Smooth muscle cell (in vitro differentiated cells): ENCODE results near the gene AMIGO3. TPM values are rescaled to one million over a fixed set of nuclear protein-coding genes. Genes with fewer than 3 reads are reported as not detected.
A peak's percentile ranks its signal among the peaks of the same experiment; 100 is the strongest.

Experiments
- DNase-seq: peaks from one replicate; lab custom pipeline; 2025; ENCODE audit not compliant: unreplicated experiment; lab: John Stamatoyannopoulos, UW
- H2AFZ ChIP-seq: fragments of 200-600 bp; sonication (generic); 2 replicates; pipeline ENCODE4 v1.6.0; 2016; ENCODE audit warnings: antibody characterized with exemption, low read depth, mild to moderate bottlenecking
- H3F3A ChIP-seq: fragments of 200-600 bp; sonication (generic); 2 replicates; pipeline ENCODE4 v1.6.0; 2017; ENCODE audit warnings: antibody characterized with exemption, low read depth
- H3K27ac ChIP-seq: fragments of 200-600 bp; sonication (generic); 2 replicates; pipeline ENCODE4 v1.5.1; 2016; ENCODE audit warnings: low read depth, mild to moderate bottlenecking
- H3K27me3 ChIP-seq: fragments of 200-600 bp; sonication (generic); 2 replicates; pipeline ENCODE4 v1.6.1; 2016; ENCODE audit warnings: low read depth, mild to moderate bottlenecking
- H3K36me3 ChIP-seq: fragments of 200-600 bp; sonication (generic); 2 replicates; pipeline ENCODE4 v1.5.1; 2016; ENCODE audit warnings: low read depth
- H3K4me1 ChIP-seq: fragments of 200-600 bp; sonication (generic); 2 replicates; pipeline ENCODE4 v1.5.1; 2016; ENCODE audit warnings: low read depth
- H3K4me2 ChIP-seq: fragments of 200-600 bp; sonication (generic); 2 replicates; pipeline ENCODE4 v1.6.0; 2016; ENCODE audit warnings: mild to moderate bottlenecking
- H3K4me3 ChIP-seq: fragments of 200-600 bp; sonication (generic); 2 replicates; pipeline ENCODE4 v1.5.1; 2016; ENCODE audit warnings: mild to moderate bottlenecking
- H3K79me2 ChIP-seq: fragments of 200-600 bp; sonication (generic); 2 replicates; pipeline ENCODE4 v1.6.0; 2016; ENCODE audit warnings: low read depth, mild to moderate bottlenecking
- H3K9ac ChIP-seq: fragments of 200-600 bp; sonication (generic); 2 replicates; pipeline ENCODE4 v1.6.0; 2016; ENCODE audit warnings: low read depth
- H3K9me3 ChIP-seq: fragments of 200-600 bp; sonication (generic); replicated peaks from 2 replicates; pipeline ENCODE4 v1.5.1; 2016; ENCODE audit warnings: low read depth
- H4K20me1 ChIP-seq: fragments of 200-600 bp; sonication (generic); 2 replicates; pipeline ENCODE4 v1.6.0; 2016; ENCODE audit warnings: low read depth
- WGBS: methylation state at CpG from one replicate; pipeline ENCODE4 v1.1.7; 2016; ENCODE audit warnings: low lambda C conversion rate; 5-methylcytosine and 5-hydroxymethylcytosine counted together
- polyA plus RNA-seq: library from polyadenylated mRNA; unstranded; fragments of >200 nt; fragmentation: Nextera tagmentation; extraction: Ambion mirVana; gene quantifications from 2 replicates; pipeline ENCODE4 v1.2.1, GENCODE V29; 2016
- total RNA-seq: library from RNA; depleted of rRNA; stranded (reverse); fragments of >200 nt; gene quantifications from 2 replicates; pipeline ENCODE4 v1.2.3, GENCODE V29; 2014
- TF ChIP-seq, protein P1 (sequence below): fragments of 200-600 bp; sonication (generic); IDR thresholded peaks from 2 replicates; pipeline ENCODE4 v1.5.1; 2017; ENCODE audit warnings: borderline replicate concordance, mild to moderate bottlenecking, antibody characterized with exemption; ENCODE audit not compliant: insufficient read depth, poor library complexity, severe bottlenecking

Gene AMIGO3, protein sequence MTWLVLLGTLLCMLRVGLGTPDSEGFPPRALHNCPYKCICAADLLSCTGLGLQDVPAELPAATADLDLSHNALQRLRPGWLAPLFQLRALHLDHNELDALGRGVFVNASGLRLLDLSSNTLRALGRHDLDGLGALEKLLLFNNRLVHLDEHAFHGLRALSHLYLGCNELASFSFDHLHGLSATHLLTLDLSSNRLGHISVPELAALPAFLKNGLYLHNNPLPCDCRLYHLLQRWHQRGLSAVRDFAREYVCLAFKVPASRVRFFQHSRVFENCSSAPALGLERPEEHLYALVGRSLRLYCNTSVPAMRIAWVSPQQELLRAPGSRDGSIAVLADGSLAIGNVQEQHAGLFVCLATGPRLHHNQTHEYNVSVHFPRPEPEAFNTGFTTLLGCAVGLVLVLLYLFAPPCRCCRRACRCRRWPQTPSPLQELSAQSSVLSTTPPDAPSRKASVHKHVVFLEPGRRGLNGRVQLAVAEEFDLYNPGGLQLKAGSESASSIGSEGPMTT
- total RNA-seq: 2.8 and 2.9 TPM in 2 replicates
- 2.2 and 2.4 TPM in 2 replicates for polyA plus RNA-seq

DNA sequence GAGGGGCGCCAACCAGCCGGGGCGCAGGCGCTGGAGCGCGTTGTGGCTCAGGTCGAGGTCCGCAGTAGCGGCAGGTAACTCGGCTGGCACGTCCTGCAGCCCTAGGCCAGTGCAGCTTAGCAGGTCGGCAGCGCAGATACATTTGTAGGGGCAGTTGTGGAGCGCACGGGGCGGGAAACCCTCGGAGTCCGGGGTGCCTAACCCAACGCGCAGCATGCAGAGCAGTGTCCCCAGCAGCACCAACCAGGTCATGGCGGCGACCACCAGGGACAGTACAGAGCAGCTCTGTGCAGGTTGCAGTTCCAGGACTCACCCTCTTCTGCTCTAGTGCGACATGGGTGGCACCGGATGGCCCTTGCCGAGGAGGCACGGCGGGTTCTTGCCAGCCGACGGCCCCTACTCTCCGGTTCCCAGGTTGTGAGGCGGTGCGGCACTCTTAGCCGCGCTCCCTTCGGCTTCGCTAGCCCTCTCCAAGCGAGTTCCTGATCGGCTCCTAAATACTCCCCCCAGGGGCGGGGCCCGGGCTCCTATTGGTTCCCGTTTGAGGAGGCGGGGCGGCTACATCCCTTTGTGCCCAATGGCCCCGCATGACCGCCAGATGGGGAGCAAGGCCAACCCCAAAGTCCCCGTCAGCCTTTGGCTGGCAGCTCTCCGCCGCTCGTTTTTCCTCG is at the start of gene AMIGO3:
TSS of gene AMIGO3 (minus strand) at position 471 of the 671 bp plus-strand sequence. CDS start at position 252, 219 bp downstream.
- TF ChIP-seq, protein P1, sequence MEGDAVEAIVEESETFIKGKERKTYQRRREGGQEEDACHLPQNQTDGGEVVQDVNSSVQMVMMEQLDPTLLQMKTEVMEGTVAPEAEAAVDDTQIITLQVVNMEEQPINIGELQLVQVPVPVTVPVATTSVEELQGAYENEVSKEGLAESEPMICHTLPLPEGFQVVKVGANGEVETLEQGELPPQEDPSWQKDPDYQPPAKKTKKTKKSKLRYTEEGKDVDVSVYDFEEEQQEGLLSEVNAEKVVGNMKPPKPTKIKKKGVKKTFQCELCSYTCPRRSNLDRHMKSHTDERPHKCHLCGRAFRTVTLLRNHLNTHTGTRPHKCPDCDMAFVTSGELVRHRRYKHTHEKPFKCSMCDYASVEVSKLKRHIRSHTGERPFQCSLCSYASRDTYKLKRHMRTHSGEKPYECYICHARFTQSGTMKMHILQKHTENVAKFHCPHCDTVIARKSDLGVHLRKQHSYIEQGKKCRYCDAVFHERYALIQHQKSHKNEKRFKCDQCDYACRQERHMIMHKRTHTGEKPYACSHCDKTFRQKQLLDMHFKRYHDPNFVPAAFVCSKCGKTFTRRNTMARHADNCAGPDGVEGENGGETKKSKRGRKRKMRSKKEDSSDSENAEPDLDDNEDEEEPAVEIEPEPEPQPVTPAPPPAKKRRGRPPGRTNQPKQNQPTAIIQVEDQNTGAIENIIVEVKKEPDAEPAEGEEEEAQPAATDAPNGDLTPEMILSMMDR: peak; percentile 35
- H3F3A ChIP-seq: peaks cover 6% of the 10 kb centered on the region
- H4K20me1 ChIP-seq: peaks cover 16% of the 10 kb centered on the region
- H3K79me2 ChIP-seq: peaks cover 13% of the 10 kb centered on the region
- peaks cover 12% of the 10 kb centered on the region for H3K4me1 ChIP-seq
- H3K27ac ChIP-seq: peak within 1 kb of the TSS; percentile 21
- H3K9me3 ChIP-seq: no peaks in the 10 kb centered on the region
- no peak within 1 kb of the TSS for H3K9ac ChIP-seq
- WGBS: 2% methylated on average over 49 of the region's 50 CpGs
- no peaks in the 10 kb centered on the region for H3K27me3 ChIP-seq
- H3K36me3 ChIP-seq: no peaks in the 10 kb centered on the region
- H2AFZ ChIP-seq: no peak within 1 kb of the TSS
- peak within 1 kb of the TSS; percentile 94 for H3K4me2 ChIP-seq
- H3K4me3 ChIP-seq: peak within 1 kb of the TSS; percentile 64
- peak; percentile 76 for DNase-seq

DNA sequence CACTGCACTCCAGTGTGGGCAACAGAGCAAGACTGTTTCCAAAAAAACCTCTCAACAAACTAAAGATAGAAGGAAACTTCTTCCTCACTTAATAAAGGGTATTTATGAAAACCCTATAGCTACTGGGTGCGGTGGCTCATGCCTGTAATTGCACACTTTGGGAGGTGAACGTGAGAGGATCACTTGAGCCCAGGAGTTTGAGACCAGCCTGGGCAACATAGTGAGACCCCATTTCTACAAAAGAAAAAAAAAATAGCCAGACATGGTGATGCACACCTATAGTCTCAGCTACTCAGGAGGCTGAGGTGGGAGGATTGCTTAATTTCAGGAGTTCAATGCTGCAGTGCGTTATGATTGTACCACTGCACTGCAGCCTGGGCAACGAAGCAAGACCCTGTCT is 44.5 kb upstream of the AMIGO3 start:
- WGBS: 95% methylated on average over 4 of the region's 4 CpGs
- no peak for DNase-seq
- no peak overlapping the region for H3K4me3 ChIP-seq

DNA sequence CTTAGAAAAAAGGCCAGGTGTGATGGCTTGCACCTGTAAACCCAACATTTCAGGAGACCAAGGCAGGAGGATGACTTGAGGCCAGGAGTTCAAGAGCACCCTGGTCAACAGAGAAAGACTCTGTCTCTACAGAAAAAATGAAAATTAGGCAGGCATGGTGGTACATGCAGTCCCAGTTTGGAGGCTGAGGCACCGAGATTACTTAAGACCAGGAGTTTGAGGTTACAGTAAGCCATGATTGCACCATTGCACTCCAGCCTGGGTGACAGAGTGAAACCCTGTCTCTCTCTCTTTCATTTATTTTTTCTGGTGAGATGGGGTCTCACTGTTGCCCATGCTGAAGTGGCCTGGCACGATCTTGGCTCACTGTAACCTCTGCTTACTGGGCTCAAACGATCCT is 42.2 kb upstream of the AMIGO3 start:
- TF ChIP-seq, protein P1: no peak
- DNase-seq: no peak
- 95% methylated on average over 3 of the region's 3 CpGs for WGBS
- no peak overlapping the region for H3K4me3 ChIP-seq
- H3K9me3 ChIP-seq: no peaks in the 10 kb centered on the region
- no peaks in the 10 kb centered on the region for H3F3A ChIP-seq
- H3K27me3 ChIP-seq: no peaks in the 10 kb centered on the region
- no peak overlapping the region for H3K27ac ChIP-seq
- H3K79me2 ChIP-seq: peaks cover 96% of the 10 kb centered on the region
- no peak overlapping the region for H3K9ac ChIP-seq
- no peaks in the 10 kb centered on the region for H3K4me1 ChIP-seq
- no peak overlapping the region for H2AFZ ChIP-seq
- no peak overlapping the region for H3K4me2 ChIP-seq
- H4K20me1 ChIP-seq: peaks cover 98% of the 10 kb centered on the region
- no peaks in the 10 kb centered on the region for H3K36me3 ChIP-seq

More for the DNA sequence above, 44.5 kb upstream of the AMIGO3 start:
- Histone ChIP-seq H4K20me1 (peaks cover 97% of the 10 kb centered on the region), H3K27ac (no peak overlapping the region), H3K36me3 (no peaks in the 10 kb centered on the region), H3K4me2 (no peak overlapping the region), H3F3A (no peaks in the 10 kb centered on the region), H3K27me3 (no peaks in the 10 kb centered on the region), H3K79me2 (peaks cover 97% of the 10 kb centered on the region), H2AFZ (no peak overlapping the region), H3K9me3 (no peaks in the 10 kb centered on the region), H3K4me1 (no peaks in the 10 kb centered on the region), H3K9ac (no peak overlapping the region)
- TF ChIP-seq, protein P1: no peak
